Trophoblast cell (in vitro differentiated cells and primary cell): ENCODE data around the gene SAP30BP.

Experiments used
- DNase-seq, 2 donors: peaks; one replicate each; pipeline ENCODE4 v3.0.0-alpha.2; 2016
- H2AFZ ChIP-seq: 2 replicates; pipeline ENCODE4 v1.6.1; 2013; ENCODE audit warnings: low read length, moderate library complexity, mild to moderate bottlenecking; ENCODE audit not compliant: insufficient read depth, poor library complexity
- H2AK5ac ChIP-seq: 2 replicates; pipeline ENCODE4 v1.6.1; 2013; ENCODE audit warnings: mild to moderate bottlenecking, low read length
- H2BK120ac ChIP-seq: 2 replicates; pipeline ENCODE4 v1.6.1; 2013; ENCODE audit warnings: low read length, mild to moderate bottlenecking, moderate library complexity; ENCODE audit not compliant: insufficient read depth, poor library complexity
- H2BK12ac ChIP-seq: 2 replicates; pipeline ENCODE4 v1.6.1; 2013; ENCODE audit warnings: mild to moderate bottlenecking, low read length, moderate library complexity
- H2BK5ac ChIP-seq: 2 replicates; pipeline ENCODE4 v1.6.1; 2013; ENCODE audit warnings: low read length, low read depth, moderate library complexity, mild to moderate bottlenecking; ENCODE audit not compliant: poor library complexity
- H3K14ac ChIP-seq: 2 replicates; pipeline ENCODE4 v1.6.1; 2013; ENCODE audit warnings: mild to moderate bottlenecking, low read length
- H3K18ac ChIP-seq: 2 replicates; pipeline ENCODE4 v1.6.1; 2013; ENCODE audit warnings: mild to moderate bottlenecking, low read length
- H3K23ac ChIP-seq: 2 replicates; pipeline ENCODE4 v1.6.1; 2013; ENCODE audit warnings: low read length
- H3K27ac ChIP-seq: 2 replicates; pipeline ENCODE4 v1.5.1; 2013; ENCODE audit warnings: low read depth, mild to moderate bottlenecking, inconsistent platforms, low read length, moderate library complexity
- H3K27me3 ChIP-seq: 2 replicates; pipeline ENCODE4 v1.6.1; 2013; ENCODE audit warnings: inconsistent platforms, mild to moderate bottlenecking, low read length, moderate library complexity; ENCODE audit not compliant: insufficient read depth
- H3K36me3 ChIP-seq, 2 experiments: 1 replicate in 1 of 2; 2 replicates in 1 of 2; pipeline ENCODE4 v1.6.1; 2013; ENCODE audit warnings: low read length in 2 of 2, mild to moderate bottlenecking in 2 of 2, moderate library complexity in 1 of 2; ENCODE audit not compliant: insufficient read depth in 2 of 2, control insufficient read depth in 1 of 2
- H3K4ac ChIP-seq: 2 replicates; pipeline ENCODE4 v1.6.1; 2013; ENCODE audit warnings: low read depth, mild to moderate bottlenecking, low read length, moderate library complexity
- H3K4me1 ChIP-seq, 2 experiments: 1 replicate in 1 of 2; 2 replicates in 1 of 2; pipeline ENCODE4 v1.6.1; 2013; ENCODE audit warnings: low read length in 2 of 2, mild to moderate bottlenecking in 2 of 2, moderate library complexity in 1 of 2; ENCODE audit not compliant: insufficient read depth in 2 of 2, control insufficient read depth in 1 of 2
- H3K4me2 ChIP-seq: 2 replicates; pipeline ENCODE4 v1.6.1; 2013; ENCODE audit warnings: inconsistent platforms, mild to moderate bottlenecking, low read length, moderate library complexity
- H3K4me3 ChIP-seq: 2 replicates; pipeline ENCODE4 v1.5.1; 2013; ENCODE audit warnings: mild to moderate bottlenecking, low read depth, low read length, inconsistent platforms
- H3K79me1 ChIP-seq: one replicate; pipeline ENCODE4 v1.6.1; 2013; ENCODE audit warnings: low read length
- H3K79me2 ChIP-seq: 2 replicates; pipeline ENCODE4 v1.6.1; 2013; ENCODE audit warnings: low read length, mild to moderate bottlenecking; ENCODE audit not compliant: control insufficient read depth, insufficient read depth, poor library complexity
- H3K9ac ChIP-seq: 2 replicates; pipeline ENCODE4 v1.6.1; 2013; ENCODE audit warnings: mild to moderate bottlenecking, low read length
- H3K9me3 ChIP-seq: 2 replicates; pipeline ENCODE4 v1.6.1; 2013; ENCODE audit warnings: low read depth, mild to moderate bottlenecking, control low read depth, inconsistent platforms, low read length; ENCODE audit not compliant: insufficient read depth
- H4K12ac ChIP-seq: 2 replicates; pipeline ENCODE4 v1.6.1; 2013; ENCODE audit warnings: low read depth, mild to moderate bottlenecking, low read length, moderate library complexity
- H4K8ac ChIP-seq: 2 replicates; pipeline ENCODE4 v1.6.1; 2013; ENCODE audit warnings: low read depth, mild to moderate bottlenecking, low read length, moderate library complexity
- H4K91ac ChIP-seq: one replicate; pipeline ENCODE4 v1.6.1; 2013; ENCODE audit warnings: low read depth, mild to moderate bottlenecking, low read length, moderate library complexity
- WGBS: extraction: QIAGEN DNeasy Blood & Tissue Kit; methylation state at CpG from one replicate; pipeline ENCODE4 v1.1.7; 2013; ENCODE audit warnings: missing lambda C conversion rate; ENCODE audit not compliant: insufficient read length, insufficient coverage; ENCODE audit errors: extremely low coverage; 5-methylcytosine and 5-hydroxymethylcytosine counted together

SAP30BP gene

GRCh38 chr17:75691371-75691791, 24.2 kb downstream of the SAP30BP start:
- Histone ChIP-seq H3K79me2 (peaks cover 16% of the 10 kb centered on the region), H3K27me3 (no peaks in the 10 kb centered on the region), H4K8ac (no peak overlapping the region), H3K9me3 (no peaks in the 10 kb centered on the region), H4K91ac (peak overlapping the region; percentile 32), H4K12ac (no peak overlapping the region), H3K4me3 (no peak overlapping the region), H2BK12ac (no peak overlapping the region), H3K4ac (peak overlapping the region; percentile 65), H2BK5ac (no peak overlapping the region), H2AK5ac (no peak overlapping the region), H3K27ac (no peak overlapping the region), H3K14ac (no peak overlapping the region), H3K9ac (no peak overlapping the region), H3K79me1 (peaks cover 15% of the 10 kb centered on the region), H3K4me1 (peaks cover 45 to 46% of the 10 kb centered on the region in 2 experiments), H3K4me2 (no peak overlapping the region), H3K18ac (peak overlapping the region; percentile 9), H3K36me3 (peaks cover 38 to 49% of the 10 kb centered on the region in 2 experiments), H2AFZ (no peak overlapping the region), H3K23ac (no peak overlapping the region), H2BK120ac (no peak overlapping the region)
- no peak for DNase-seq
- no CpG with 5 or more reads among the region's 5 CpGs for WGBS

- H3K4me2 ChIP-seq = no peak overlapping the region
- no peak overlapping the region for H2BK5ac ChIP-seq
- H2BK12ac ChIP-seq = no peak overlapping the region
- peak overlapping the region; percentile 33 for H3K18ac ChIP-seq
- no CpG with 5 or more reads among the region's 14 CpGs for WGBS
- H3K79me2 ChIP-seq = peaks cover 13% of the 10 kb centered on the region
- no peak overlapping the region for H4K8ac ChIP-seq
- H4K12ac ChIP-seq = no peak overlapping the region
- no peak overlapping the region for H4K91ac ChIP-seq
- H3K14ac ChIP-seq = no peak overlapping the region
- peaks cover 37 to 48% of the 10 kb centered on the region in 2 experiments for H3K36me3 ChIP-seq
- H3K27ac ChIP-seq = no peak overlapping the region
- H2BK120ac ChIP-seq = no peak overlapping the region
- no peak for DNase-seq
- no peaks in the 10 kb centered on the region for H3K9me3 ChIP-seq
- H2AFZ ChIP-seq = no peak overlapping the region
- H3K4me3 ChIP-seq = no peak overlapping the region
- H3K23ac ChIP-seq = no peak overlapping the region
- H3K27me3 ChIP-seq = no peaks in the 10 kb centered on the region
- H3K4me1 ChIP-seq = peaks cover 47 to 48% of the 10 kb centered on the region in 2 experiments
- no peak overlapping the region for H3K9ac ChIP-seq
- H3K4ac ChIP-seq = peak overlapping the region; percentile 65
- H2AK5ac ChIP-seq = no peak overlapping the region
- peaks cover 15% of the 10 kb centered on the region for H3K79me1 ChIP-seq
These were observed 24.9 kb downstream of the SAP30BP start for GRCh38 chr17:75691801-75692626.

GRCh38 chr17:75692976-75693375, 25.8 kb downstream of the SAP30BP start:
- Histone ChIP-seq H3K4me3 (no peak overlapping the region), H2BK12ac (no peak overlapping the region), H3K4me1 (peaks cover 50 to 52% of the 10 kb centered on the region in 2 experiments), H3K36me3 (peaks cover 42 to 50% of the 10 kb centered on the region in 2 experiments), H4K12ac (no peak overlapping the region), H3K9me3 (no peaks in the 10 kb centered on the region), H2BK5ac (no peak overlapping the region), H2BK120ac (no peak overlapping the region), H3K9ac (no peak overlapping the region), H4K91ac (no peak overlapping the region), H3K27me3 (no peaks in the 10 kb centered on the region), H3K79me2 (peaks cover 8% of the 10 kb centered on the region), H3K4ac (no peak overlapping the region), H2AFZ (no peak overlapping the region), H3K18ac (peak overlapping the region; percentile 54), H3K23ac (no peak overlapping the region), H3K27ac (no peak overlapping the region), H3K4me2 (no peak overlapping the region), H4K8ac (no peak overlapping the region), H3K79me1 (peaks cover 14% of the 10 kb centered on the region), H2AK5ac (no peak overlapping the region), H3K14ac (no peak overlapping the region)
- DNase-seq = no peak
- WGBS = no CpG with 5 or more reads among the region's 13 CpGs

- Histone ChIP-seq H2BK5ac (no peak overlapping the region), H3K4ac (peak overlapping the region; percentile 19), H3K79me2 (peaks cover 6% of the 10 kb centered on the region), H2AFZ (no peak overlapping the region), H4K8ac (no peak overlapping the region), H3K27me3 (no peaks in the 10 kb centered on the region), H2BK120ac (peak overlapping the region; percentile 14), H3K79me1 (peaks cover 9% of the 10 kb centered on the region), H3K9me3 (no peaks in the 10 kb centered on the region), H4K12ac (no peak overlapping the region), H3K9ac (peak overlapping the region; percentile 16), H4K91ac (peak overlapping the region; percentile 20), H3K4me2 (no peak overlapping the region), H3K36me3 (peaks cover 46 to 53% of the 10 kb centered on the region in 2 experiments), H3K14ac (no peak overlapping the region), H2AK5ac (no peak overlapping the region), H3K4me3 (no peak overlapping the region), H2BK12ac (peak overlapping the region; percentile 34), H3K23ac (no peak overlapping the region), H3K18ac (peak overlapping the region; percentile 44), H3K4me1 (peaks cover 42 to 44% of the 10 kb centered on the region in 2 experiments), H3K27ac (no peak overlapping the region)
- no CpG with 5 or more reads among the region's 19 CpGs for WGBS
- no peak for DNase-seq
These were observed 26.7 kb downstream of the SAP30BP start for GRCh38 chr17:75693500-75694481.
